Right renal cortex interstitium (tissue), 3 donors: Measurements from ENCODE around the gene SLC10A2. TPM values are rescaled to one million over a fixed set of nuclear protein-coding genes. Genes with fewer than 3 reads are reported as not detected.
"Not testable (repeated sequence)": the region's sequence is repeated elsewhere in the genome, so short reads cannot be mapped to it uniquely, and the experiment has no call there.

Experiments used
- DNase-seq, 3 donors: peaks; one replicate each; pipeline ENCODE4 v3.0.0-alpha.2; 2013; ENCODE audit warnings: low read depth in 3 of 3, low spot score in 2 of 3
- polyA plus RNA-seq, 3 donors: library from polyadenylated mRNA; unstranded; fragments of 120-200 nt; gene quantifications; one replicate each; pipeline ENCODE4 v1.2.1, GENCODE V29; 2013; ENCODE audit not compliant: insufficient read length in 3 of 3

Gene SLC10A2, protein sequence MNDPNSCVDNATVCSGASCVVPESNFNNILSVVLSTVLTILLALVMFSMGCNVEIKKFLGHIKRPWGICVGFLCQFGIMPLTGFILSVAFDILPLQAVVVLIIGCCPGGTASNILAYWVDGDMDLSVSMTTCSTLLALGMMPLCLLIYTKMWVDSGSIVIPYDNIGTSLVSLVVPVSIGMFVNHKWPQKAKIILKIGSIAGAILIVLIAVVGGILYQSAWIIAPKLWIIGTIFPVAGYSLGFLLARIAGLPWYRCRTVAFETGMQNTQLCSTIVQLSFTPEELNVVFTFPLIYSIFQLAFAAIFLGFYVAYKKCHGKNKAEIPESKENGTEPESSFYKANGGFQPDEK
- polyA plus RNA-seq = under 1 TPM; 0.68 to 0.80 (median 0.72) TPM

DNA sequence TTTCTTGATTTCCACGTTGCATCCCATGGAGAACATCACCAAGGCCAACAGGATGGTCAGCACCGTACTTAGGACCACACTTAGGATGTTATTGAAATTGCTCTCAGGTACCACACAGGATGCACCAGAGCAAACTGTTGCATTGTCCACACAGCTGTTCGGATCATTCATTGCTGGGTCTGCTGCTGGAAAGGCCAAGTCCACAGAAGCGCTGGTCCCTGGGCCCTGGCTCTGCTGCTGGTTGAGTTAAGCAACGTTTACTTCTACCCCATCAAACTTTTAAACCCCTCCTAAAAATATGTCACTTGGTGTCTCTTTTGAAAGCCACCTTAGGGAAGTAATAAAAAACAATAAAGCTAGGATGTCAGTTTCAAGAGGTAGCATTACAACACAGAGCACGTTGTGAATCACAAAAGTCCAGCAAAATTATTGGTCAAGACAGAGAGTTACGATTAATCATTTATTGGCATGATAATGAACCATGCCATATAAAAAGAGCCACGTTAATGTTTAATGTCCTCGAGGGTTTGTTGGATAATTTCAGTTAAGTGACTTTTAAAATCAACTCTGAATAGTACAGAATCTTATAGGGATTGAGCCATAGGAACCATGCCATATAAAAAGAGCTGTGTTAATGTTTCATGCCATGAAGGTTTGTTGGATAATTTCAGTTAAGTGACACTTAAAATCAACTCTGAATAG, at the start of gene SLC10A2:
SLC10A2 (minus strand) TSS at position 339 of the 702 bp plus-strand sequence; CDS start at position 171, 168 bp downstream.
- DNase-seq = no peak

DNA sequence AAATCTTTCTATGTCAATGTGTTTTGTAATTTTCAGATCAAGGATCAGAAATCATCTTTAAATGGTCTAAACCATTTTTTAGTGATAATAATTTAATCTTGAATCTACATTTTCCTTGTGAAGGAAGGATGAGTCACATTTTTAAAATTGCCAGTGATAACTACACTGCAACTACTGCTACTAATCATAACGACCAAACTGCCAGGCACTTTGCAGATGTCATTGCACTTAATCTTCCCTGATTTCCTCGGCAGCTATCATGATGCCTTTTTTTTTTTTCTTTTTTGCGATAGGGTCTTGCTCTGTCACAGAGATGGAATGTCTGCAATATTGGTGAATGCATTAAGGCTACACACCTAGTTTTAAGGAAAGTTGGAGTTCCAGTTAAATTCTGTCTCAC, 41.4 kb upstream of the SLC10A2 start:
- no peak for DNase-seq

DNA sequence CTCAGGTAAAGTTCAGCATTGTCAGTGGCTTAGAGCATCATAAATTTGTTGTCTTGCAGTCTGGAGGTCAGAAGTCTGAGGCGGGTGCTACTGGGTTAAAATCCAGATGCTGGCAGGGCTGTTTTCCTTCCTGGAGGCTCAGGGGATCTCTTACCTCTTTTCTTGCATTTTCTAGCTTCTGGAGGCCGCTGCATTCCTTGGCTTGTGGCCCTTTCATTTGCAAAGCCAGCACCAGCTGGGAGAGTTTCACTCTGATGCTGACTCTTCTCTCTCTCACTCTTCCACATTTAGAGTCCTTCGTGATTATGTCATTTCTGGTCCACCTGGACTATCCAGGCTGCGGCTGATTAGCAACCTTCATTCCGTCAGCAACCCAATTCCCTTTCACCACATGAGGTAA, 38.1 kb upstream of the SLC10A2 start:
- no peak for DNase-seq

DNA sequence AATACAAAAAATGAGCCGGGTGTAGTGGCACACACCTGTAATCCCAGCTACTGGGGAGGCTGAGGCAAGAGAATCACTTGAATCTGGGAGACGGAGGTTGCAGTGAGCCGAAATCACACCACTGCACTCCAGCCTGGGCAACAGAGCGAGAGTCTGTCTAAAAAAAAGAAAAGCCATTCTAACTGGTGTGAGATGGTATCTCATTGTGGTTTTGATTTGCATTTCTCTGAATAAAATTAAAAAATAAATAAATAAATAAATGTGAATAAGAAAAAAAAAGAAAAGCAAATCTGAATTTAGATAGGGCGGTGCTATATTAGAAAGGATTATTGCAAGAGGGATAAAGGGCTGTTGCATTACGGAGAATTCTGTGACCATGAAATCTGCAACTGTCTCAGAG, 37.2 kb upstream of the SLC10A2 start:
- DNase-seq = not testable (repeated sequence)

DNA sequence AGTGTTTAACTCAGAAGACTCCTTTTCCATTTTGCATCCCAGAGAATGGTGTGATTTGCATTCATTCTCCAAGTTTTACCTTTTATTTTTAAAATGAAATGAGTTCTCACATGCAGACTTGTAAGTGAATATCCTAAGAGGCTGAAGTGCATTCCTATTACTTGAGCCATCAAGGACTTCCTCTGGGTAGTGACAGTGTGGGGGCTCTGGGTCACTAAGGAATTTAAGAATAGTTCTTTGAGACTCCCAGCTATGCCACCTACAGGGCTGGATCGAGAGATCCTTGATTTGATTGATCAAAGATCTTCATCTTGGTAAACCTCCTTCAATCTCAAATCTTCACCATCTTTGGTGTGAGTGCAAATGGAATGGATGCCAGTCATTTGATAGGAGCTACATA, 36.3 kb upstream of the SLC10A2 start:
- DNase-seq = no peak

DNA sequence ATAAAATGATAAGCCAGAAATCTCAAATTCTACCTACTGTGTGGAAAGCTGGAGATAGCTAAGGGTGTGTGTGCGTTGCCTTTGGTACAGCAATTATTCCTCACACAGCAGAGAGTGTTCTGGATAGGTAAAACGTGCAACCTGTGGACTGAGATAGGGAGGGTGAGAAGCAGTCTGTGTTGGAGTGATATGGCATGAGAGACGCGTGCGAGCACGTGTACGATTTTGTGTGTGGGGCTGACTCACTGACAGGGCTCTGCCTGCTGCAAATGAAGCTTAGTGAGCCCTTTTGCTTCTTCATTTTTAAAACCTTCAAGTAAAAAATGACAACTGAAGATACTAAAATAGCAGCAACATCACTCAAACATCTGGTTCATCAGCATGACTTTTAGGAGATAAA, 35.7 kb upstream of the SLC10A2 start:
- no peak for DNase-seq

DNA sequence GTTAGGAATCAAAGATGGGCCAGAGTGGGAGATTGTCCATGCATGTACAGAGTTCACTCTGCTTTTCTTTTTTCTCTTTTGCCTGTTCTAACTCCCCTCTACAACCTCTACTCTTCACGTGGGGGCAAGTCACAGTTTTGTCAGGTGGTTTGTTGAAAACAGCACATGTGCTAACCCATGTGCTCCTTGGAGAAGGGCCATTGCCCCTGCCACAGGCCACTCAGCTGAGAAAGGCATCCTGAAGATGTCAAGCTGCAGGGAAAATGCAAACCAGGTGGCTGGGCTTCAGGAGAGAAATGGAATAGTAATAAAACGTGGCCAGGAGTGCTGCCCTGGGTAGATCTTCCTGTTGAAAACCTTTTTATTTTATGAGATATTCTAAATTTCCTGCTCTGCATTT, 35.3 kb upstream of the SLC10A2 start:
- DNase-seq = no peak

DNA sequence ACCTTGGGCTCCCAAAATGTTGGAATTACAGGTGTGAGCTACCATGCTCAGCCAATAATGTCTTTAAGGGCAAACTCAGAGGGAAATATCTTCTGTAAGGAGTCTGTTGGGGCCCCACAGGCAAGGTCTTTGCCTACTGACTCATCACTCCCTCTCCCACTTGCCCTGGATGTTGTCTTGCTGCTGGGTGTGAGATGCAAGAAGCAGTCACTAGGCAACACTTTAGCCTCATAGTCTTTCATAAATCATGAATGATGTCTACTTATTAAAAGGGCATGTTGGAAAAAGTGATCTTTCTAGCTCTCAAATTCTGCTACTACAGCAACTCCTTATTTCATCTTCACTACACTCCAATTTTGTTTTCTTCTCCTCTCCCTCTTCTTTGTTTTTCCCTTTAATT, 34.6 kb upstream of the SLC10A2 start:
- no peak for DNase-seq

DNA sequence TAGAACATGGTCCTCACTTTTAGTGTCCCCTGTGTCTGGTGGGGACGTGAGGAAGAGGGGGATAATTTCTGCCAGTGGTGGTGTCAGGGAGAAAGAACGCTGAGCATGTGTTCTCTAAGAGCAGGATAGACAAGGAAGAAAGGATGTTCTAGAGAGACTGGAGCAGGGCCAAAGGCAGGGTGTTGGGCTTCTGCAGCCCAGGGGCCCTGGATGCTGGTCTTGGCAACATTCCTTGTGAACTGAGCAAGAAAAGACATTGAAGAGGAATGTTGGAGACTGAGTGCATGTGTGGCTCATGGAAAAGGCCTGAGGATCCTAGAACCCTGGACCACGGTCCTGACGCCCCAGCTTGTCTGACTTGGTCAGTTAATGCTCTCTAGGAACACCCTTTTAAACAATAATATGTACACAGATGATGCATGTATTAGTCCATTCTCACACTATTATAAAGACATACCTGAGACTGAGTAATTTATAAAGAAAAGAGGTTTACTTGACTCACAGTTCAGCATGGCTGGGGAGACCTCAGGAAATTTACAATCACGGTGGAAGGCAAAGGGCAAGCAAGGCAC, 33.6 kb upstream of the SLC10A2 start:
- no peak for DNase-seq

DNA sequence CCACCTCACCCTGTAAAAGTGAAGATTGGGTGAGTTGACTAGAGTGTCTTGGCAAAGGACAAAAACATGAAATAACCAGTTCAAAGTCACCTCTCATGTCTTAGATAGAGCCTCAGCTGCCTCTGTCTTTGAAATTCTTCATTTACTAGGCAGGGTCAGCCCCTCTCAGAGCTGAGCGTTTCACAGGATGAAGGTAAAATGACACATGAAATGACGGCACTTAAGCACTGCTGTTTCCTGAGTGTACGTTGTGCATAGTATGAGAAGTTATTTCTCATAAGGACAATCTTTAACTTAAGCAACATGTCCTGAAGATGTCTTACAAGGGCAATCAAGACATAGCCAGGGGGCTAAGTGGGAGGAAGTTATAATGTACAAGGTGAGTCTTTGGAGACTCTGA, 32.3 kb upstream of the SLC10A2 start:
- DNase-seq = no peak

DNA sequence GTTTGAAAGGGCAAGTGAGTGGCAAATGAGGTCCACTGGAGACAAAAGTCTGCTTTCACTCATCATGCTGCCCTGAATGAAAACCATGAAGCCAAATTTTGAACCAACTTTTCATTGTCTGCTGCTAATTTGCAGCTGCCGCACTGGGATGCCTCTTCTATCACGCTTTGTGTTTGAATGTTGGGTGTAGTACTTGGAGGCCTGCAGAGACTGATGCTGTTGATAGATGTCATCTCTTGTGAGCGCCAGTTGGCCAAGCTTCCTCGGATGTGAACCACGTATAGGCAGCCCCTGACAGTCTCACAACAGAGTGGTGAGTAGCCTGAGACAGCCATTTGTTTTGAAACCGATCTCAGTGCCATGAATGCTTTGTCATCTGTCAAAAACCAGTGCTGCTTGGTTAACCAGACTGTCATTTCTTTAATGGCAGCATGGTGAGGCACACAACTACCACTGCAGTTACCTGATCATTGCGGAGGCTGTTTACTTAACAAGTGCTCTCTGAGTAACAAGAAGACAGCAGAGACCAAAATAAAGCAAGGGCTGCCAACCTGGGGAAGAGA, 31.2 kb upstream of the SLC10A2 start:
- no peak for DNase-seq

DNA sequence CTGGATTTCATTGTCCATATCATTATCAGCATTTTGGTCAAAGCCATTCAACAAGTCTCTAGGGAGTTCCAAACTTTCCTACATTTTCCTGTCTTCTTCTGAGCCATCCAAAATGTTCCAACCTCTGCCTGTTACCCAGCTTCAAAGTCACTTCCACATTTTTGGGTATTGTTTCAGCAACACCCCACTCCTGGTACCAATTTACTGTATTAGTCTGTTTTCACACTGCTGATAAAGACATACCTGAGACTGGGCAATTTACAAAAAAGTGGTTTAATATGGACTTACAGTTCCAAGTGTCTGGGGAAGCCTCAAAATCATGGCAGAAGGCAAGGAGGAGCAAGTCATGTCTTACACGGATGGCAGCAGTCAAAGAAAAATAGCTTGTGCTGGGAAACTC, 27.4 kb upstream of the SLC10A2 start:
- DNase-seq = not testable (repeated sequence)

DNA sequence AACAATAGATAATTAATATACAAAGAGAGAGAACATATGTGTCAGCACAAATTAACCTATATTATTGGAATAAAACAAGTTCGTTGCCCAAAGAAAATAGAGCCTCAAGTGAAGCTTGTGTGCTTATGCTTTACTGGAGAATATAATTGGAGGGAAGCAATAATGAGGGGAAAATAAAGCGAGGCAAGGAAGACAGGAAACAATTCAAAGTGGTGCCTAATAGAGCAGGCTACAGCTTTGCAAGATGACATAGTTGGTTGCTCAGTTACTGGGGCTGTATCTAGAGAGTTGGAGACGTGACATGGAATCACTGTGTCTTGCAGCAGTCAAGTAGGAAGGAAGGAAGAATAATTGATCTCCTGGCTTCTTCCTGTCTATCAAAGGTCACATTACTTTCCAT, 21.1 kb upstream of the SLC10A2 start:
- DNase-seq = no peak

DNA sequence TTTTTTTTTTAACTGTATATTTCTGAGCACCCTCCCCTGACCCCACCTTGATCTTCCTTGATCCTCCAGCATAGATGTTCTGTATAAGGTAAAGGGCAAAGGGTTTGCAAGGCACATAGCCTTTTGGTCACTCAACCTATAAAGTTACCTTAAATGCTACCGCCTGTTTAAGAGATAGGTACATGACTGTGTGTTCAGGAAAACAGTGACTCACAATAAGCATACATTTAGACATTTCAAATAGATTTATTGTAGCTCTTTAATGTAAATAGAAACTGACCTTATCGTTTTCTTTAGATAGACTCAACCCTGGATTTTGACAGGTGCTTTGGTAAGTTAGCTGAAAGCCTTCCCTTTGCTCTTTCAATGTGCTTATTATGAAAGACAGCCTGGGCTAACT, 15.2 kb upstream of the SLC10A2 start:
- DNase-seq = no peak

DNA sequence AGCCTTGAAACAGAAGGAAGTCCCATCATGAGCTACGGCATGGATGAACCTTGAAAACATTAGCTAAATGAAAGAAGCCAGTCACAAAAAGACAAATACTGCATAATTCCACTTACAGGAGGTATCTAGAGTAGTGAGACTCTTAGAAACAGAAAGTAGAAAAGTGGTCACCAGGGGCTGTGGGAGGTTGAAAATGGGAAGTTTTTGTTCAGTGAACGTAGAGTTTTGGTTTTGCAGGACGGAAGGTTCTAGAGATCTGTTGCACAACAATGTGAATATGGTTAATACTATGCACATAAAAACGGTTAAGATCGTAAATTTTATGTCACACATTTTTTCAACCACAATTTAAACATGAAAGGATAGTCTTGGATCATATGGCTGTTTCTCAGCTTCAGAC, 11.9 kb upstream of the SLC10A2 start:
- no peak for DNase-seq

DNA sequence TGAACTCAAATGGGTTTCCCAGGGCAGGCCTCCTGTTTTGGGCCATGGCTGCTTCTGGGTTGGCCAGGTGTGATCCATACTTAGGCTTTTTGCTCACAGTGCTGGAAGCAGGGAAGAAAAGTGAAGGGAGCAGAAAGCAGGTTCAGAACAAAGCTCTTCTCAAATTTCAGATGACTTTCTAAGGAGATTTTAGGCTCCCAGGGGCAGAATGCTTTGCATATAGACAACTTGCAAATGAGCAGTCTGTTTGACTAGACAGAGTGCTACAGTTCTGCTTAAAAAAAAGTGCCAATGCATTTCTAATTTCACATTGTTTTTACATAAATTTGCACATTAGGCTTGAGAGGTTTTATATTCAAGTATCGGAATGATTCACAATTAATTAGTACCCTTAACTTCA, 2.6 kb upstream of the SLC10A2 start:
- DNase-seq = no peak

DNA sequence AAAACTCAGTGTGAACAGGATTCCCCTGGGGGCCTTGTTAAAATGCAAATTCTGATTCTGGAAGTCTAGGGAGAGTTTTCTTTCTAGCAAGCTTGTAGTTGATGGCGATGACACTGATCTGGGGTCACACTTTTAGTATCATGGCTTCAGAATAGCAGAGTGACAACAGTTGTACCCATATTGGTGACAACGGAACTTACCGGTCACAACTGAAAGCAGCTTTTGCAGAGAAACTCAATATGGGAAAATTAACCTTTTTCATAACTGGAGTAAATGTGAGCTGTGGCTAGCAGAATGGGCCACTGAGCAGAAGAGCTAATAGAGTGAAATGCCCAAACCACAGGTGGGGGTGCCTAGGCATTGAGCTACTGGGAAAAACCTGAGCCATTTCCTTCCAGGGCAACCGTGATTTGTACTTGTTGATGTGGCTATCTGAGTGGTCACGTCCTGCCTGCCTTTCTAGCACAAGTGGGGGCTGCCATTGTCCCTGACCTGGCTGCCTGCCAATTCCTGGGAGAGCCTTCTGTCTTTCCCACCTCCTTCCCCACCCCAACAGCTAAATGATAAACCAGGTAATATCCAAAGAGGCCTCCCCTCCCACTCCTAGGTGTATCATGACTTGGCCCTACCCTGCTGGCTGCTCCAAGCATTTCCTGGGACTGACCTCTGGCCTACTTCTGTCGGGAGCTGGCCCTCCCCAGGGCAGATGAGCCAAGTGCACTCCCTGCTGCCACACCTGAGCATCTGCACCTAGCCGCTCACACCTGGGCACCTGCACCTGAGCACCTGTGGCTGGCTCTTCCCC, 1.7 kb upstream of the SLC10A2 start:
- no peak for DNase-seq

DNA sequence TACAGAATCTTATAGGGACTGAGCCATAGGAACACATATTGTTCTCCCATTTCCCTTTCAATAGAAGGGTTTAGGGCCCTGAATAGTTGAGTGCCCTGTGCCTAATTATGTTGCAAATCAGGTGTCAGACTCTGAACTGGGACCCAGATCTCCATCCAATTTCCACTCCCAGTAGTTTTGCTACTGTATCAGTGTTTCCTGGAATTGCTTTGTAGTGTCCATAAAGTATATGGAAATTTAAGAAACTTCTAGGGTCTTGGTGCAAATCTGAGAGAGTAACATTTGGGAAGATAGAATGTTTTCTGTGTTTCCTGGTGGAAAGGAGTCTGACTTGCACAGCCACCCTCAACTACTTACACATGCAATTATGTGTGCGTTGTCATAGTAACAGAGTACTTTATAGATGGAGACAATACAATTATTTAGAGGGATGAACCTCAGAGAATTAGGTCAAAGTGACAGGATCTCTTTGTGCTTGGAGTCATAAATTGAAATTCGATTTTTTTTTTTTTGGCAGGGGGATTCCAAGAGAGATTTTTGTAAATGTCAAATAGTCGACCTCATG, 646 bp upstream of the SLC10A2 start:
- no peak for DNase-seq

DNA sequence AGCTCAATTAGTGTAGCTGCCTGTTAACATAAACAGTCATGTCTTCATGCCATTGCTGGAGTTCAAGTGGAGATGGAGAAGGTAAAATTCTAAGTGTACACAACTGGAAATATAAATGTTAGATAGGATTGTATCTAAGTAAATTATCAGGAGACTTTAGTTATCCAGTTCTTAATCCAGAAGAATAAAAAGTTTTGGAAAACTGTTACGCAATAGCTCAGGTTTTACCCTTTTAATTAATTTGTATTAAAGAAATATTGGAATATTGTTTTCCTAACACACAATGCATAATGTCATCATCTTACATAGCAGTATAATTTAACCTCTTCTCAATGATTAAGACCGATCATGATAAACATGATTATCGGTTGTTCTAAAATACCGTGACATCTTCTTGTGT, 2.8 kb downstream of the SLC10A2 start:
- DNase-seq = no peak

DNA sequence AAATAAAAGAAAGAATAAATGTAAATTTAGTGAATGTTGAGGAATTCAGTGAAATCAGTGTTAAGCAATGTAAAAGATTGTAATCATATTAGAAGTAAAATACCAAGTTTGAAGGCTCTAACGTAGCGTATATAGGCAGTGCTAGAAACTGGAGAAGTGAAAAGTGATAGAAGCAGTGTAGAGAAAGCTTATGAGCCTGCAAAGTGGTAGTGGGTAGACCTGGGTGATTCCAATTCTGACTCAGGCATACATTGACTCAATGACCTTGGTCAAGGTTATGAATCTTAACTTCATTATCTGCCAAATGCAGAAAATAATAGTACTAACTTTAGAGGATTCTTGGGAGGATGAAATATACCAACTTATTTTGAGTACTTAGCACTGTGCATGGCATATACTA, 4.1 kb downstream of the SLC10A2 start:
- no peak for DNase-seq

DNA sequence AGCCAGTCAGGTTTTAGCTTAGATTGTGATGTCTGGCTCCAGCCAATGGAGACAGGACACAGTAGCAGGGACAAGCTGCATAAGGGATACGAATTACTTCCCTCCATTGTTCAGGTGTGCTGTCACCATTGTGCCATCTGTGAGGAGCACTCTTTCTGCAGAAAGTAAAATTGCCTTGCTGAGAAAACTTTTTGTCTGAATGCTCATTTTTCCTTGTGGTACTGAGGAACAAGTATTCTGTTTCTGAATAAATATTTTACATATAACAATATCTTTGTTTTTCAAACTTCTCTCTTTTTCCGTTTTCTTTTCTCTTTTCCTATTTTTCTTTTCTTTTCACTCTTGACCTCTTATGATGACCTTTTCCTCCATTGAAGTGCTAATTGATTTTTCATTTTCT, 10.2 kb downstream of the SLC10A2 start:
- DNase-seq = no peak
